Adrenal gland (tissue), 12 donors: Measurements from ENCODE around the gene BBS7. TPM values are rescaled to one million over a fixed set of nuclear protein-coding genes. Genes with fewer than 3 reads are reported as not detected.

Experiments
- DNase-seq, 7 donors: peaks; one replicate each; pipeline ENCODE4 v3.0.0-alpha.2; 2019 to 2020
- H3K27ac ChIP-seq, 5 donors: fragments of 200-600 bp; sonication (generic) in 4 of 5; 1 replicate in 3 of 5; 2 replicates in 2 of 5; pipeline versions ENCODE4 v1.5.1 to v1.8.0; 2016 to 2020; ENCODE audit warnings: mild to moderate bottlenecking in 1 of 5
- H3K27me3 ChIP-seq: fragments of 200-600 bp; 2 replicates; pipeline ENCODE4 v1.8.0; 2021
- H3K36me3 ChIP-seq, 2 donors: fragments of 200-600 bp; replicated peaks in 1 of 2; 1 replicate in 1 of 2; 2 replicates in 1 of 2; pipeline versions ENCODE4 v1.5.1 to v1.8.0; 2018 to 2022
- H3K4me1 ChIP-seq, 2 donors: fragments of 200-600 bp; replicated peaks in 1 of 2; 1 replicate in 1 of 2; 2 replicates in 1 of 2; pipeline versions ENCODE4 v1.5.1 to v1.8.0; 2018 to 2021
- H3K4me3 ChIP-seq, 4 donors: fragments of 200-600 bp; sonication (generic) in 3 of 4; one replicate each; pipeline ENCODE4 v1.5.1; 2016 to 2018
- H3K9me3 ChIP-seq, 3 donors: fragments of 200-600 bp; sonication (generic) in 1 of 3; replicated peaks in 1 of 3; 1 replicate in 2 of 3; 2 replicates in 1 of 3; pipeline versions ENCODE4 v1.5.1 to v1.8.0; 2016 to 2021
- CTCF ChIP-seq, 6 experiments: fragments of 450-650 bp in 4 of 6; fragments of 200-600 bp in 2 of 6; sonication (generic) in 1 of 6; IDR thresholded peaks; 1 replicate in 5 of 6; 2 replicates in 1 of 6; pipeline versions ENCODE4 v1.5.1 to v1.8.0; 2016 to 2021; ENCODE audit warnings: antibody characterized with exemption in 6 of 6, mild to moderate bottlenecking in 2 of 6, moderate library complexity in 1 of 6
- POLR2A ChIP-seq, 2 donors: fragments of 450-650 bp; IDR thresholded peaks; one replicate each; pipeline ENCODE4 v1.6.1; 2017; ENCODE audit warnings: antibody characterized with exemption in 2 of 2, mild to moderate bottlenecking in 2 of 2, moderate library complexity in 1 of 2
- WGBS, 4 donors: extraction: QIAGEN DNeasy Blood & Tissue Kit in 2 of 4; methylation state at CpG; one replicate each; pipeline versions ENCODE4 v1.1.5 to v1.1.7; 2013 to 2017; 5-methylcytosine and 5-hydroxymethylcytosine counted together
- intact Hi-C, 2 donors: fragments of 100-400 bp; cut with DNase I; formaldehyde crosslinking; loops; one replicate each; pipeline versions ENCODE4 v1.14.1 to v1.15.0; 2022 to 2023
- polyA plus RNA-seq, 3 donors: library from polyadenylated mRNA; stranded (reverse); fragments of 200-250 nt in 2 of 3; fragments of 350-450 nt in 1 of 3; fragmentation: Illumina TruSeq in 1 of 3; extraction: RNeasy Lipid Tissue Mini Kit (QIAGEN cat#74804) in 1 of 3; gene quantifications; one replicate each; pipeline ENCODE4 v1.2.3, GENCODE V29; 2013 to 2014
- total RNA-seq, 9 donors: library from RNA; depleted of rRNA in 4 of 9; stranded (reverse); fragments of >200 nt in 4 of 9; fragments of 120-200 nt in 1 of 9; fragmentation: NEBNext Ultra II Directional in 1 of 9; extraction: Animal tissue kit (Norgen Biotek cat#: 25700) in 1 of 9; gene quantifications; one replicate each; pipeline versions ENCODE4 v1.1.0 to v1.2.4, GENCODE V29; 2013 to 2023
- donor health status: healthy with polysubstance abuse.
- donor health status: Bipolar disorder and iron deficiency.
- donor health status: DM: yes; HTN: yes; CAD: no.
- donor health status: DM: no; HTN: no; CAD: no.
- donor health status: DM: no; HTN: no; CAD: no.
- donor health status: DM: yes; HTN: yes; CAD: no.

The BBS7 gene
- total and polyA plus RNA-seq, 12 donors = 5.7 to 36.3 (median 14.1) TPM

DNA sequence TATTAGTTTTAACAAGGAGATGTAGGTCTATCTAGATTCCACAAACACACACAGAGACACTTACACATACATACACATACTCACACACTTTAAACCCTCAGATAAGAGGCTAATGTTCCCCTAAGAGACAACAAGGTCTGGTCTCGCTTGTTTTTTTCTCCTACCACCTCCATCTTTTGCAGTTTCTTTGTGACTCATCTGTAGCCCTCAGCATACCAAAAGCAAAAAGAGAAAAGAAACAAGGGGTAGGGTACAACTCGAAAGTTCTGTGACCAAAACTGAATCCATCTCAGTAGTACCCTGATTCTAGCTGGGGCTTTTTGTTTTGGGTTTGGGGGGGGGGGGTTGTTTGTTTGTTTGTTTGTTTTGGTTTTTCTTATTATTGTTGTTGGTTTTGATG lies 81.4 kb downstream of the BBS7 start:
- TF ChIP-seq POLR2A (IDR thresholded peaks at IDR 0.05) (no peak), CTCF (IDR thresholded peaks at IDR 0.05) (no peak)
- Histone ChIP-seq H3K27me3 (no peaks in the 10 kb centered on the region), H3K4me3 (no peak overlapping the region), H3K27ac (no peak overlapping the region), H3K36me3 (no peaks in the 10 kb centered on the region), H3K9me3 (no peaks in the 10 kb centered on the region), H3K4me1 (no peaks in the 10 kb centered on the region)
- WGBS, 4 donors = 65 to 83% (median 75%) methylated on average over 2 of the region's 2 CpGs
- intact Hi-C loops = no loop called here
- DNase-seq = no peak

DNA sequence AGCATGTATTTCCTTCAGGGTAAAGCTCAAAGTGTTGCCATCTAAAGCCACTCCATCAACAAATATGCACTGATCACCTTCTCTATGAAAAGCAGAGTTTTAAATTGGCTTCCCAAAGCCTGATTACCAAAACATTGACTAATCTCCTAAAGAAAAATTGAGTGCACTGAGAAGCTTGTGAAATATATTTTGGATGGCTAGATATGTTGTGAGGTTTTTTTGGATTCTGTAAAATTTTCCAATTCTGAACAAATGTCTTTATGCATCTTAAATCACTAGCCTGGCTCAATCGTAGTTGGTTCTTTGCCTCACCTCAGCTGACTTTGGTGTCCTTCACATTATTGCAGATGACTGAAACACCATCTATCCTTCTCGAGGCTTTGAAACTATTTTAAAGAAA lies 84.1 kb downstream of the BBS7 start:
- Histone ChIP-seq H3K4me3 (no peak overlapping the region), H3K27ac (no peak overlapping the region), H3K4me1 (no peaks in the 10 kb centered on the region), H3K9me3 (no peaks in the 10 kb centered on the region), H3K27me3 (no peaks in the 10 kb centered on the region), H3K36me3 (no peaks in the 10 kb centered on the region)
- no peak for DNase-seq
- TF ChIP-seq CTCF (IDR thresholded peaks at IDR 0.05) (no peak), POLR2A (IDR thresholded peaks at IDR 0.05) (no peak)
- intact Hi-C loops = no loop called here
- WGBS, 4 donors = 59 to 74% (median 63%) methylated on average over 2 of the region's 2 CpGs

DNA sequence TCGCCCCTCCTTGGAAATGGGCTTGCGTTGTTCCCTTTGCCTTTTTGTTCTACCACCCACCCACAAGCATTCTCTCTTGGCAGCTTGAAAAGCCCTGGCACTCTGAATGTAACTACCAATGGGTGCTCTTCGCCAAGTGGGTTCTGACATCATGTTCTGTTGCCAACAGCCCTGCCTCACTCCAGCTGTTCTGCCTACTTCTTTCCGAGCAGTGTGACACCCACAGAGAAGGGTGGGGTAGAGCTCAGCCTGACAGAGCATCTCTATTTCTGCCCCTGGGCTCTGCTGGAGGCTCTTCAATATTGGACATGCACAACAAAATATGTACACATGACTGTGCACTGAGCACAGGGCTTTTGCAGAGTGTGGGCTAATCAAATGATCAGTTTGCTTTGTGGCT lies 84.8 kb downstream of the BBS7 start:
- 70 to 84% (median 80%) methylated on average over 4 of the region's 4 CpGs for WGBS, 4 donors
- no peak for TF ChIP-seq POLR2A (IDR thresholded peaks at IDR 0.05)
- TF ChIP-seq CTCF (IDR thresholded peaks at IDR 0.05) = no peak
- no peaks in the 10 kb centered on the region for H3K27me3 ChIP-seq
- H3K4me3 ChIP-seq = no peak overlapping the region
- intact Hi-C loops = no loop called here
- H3K9me3 ChIP-seq = no peaks in the 10 kb centered on the region
- DNase-seq = no peak
- no peaks in the 10 kb centered on the region for H3K36me3 ChIP-seq
- no peaks in the 10 kb centered on the region for H3K4me1 ChIP-seq
- H3K27ac ChIP-seq = no peak overlapping the region

GRCh38 chr4:121784975-121785374 lies 85.3 kb downstream of the BBS7 start:
- no peaks in the 10 kb centered on the region for H3K36me3 ChIP-seq
- H3K9me3 ChIP-seq = no peaks in the 10 kb centered on the region
- H3K4me1 ChIP-seq = no peaks in the 10 kb centered on the region
- TF ChIP-seq POLR2A (IDR thresholded peaks at IDR 0.05) (no peak), CTCF (IDR thresholded peaks at IDR 0.05) (no peak)
- no peak for DNase-seq
- H3K4me3 ChIP-seq = no peak overlapping the region
- 34 to 54% (median 43%) methylated on average over 2 of the region's 2 CpGs for WGBS, 4 donors
- intact Hi-C loops = no loop called here
- no peak overlapping the region for H3K27ac ChIP-seq
- peaks cover 1% of the 10 kb centered on the region for H3K27me3 ChIP-seq
